Activated CD8-positive, alpha-beta memory T cell treated with anti-CD3 and anti-CD28 coated beads, Interleukin-2, amount 50 U/mL, for 1 hour (primary cell): ENCODE results near the gene MTMR3.

Experiments used
- DNase-seq: peaks from one replicate; pipeline ENCODE4 v3.0.0-alpha.2; 2020; ENCODE audit errors: extremely low read depth

MTMR3 gene

GRCh38 chr22:29870574-29870973 is 12.4 kb upstream of the MTMR3 start:
- DNase-seq = no peak

GRCh38 chr22:29871684-29872083 is 11.3 kb upstream of the MTMR3 start:
- DNase-seq = no peak

GRCh38 chr22:29872144-29872893 is 10.7 kb upstream of the MTMR3 start:
- DNase-seq = no peak

- no peak for DNase-seq
Observed at GRCh38 chr22:29872989-29873388, 10.0 kb upstream of the MTMR3 start.

GRCh38 chr22:29873943-29874342 is 9.0 kb upstream of the MTMR3 start:
- DNase-seq = no peak

- DNase-seq = no peak
Observed at GRCh38 chr22:29877620-29878019, 5.4 kb upstream of the MTMR3 start.

GRCh38 chr22:29879753-29880152 is 3.2 kb upstream of the MTMR3 start:
- no peak for DNase-seq

GRCh38 chr22:29882716-29883044 is 294 bp upstream of the MTMR3 start:
- DNase-seq = no peak

GRCh38 chr22:29883775-29884097 is 762 bp downstream of the MTMR3 start:
- no peak for DNase-seq

GRCh38 chr22:29885610-29886009 is 2.6 kb downstream of the MTMR3 start:
- no peak for DNase-seq

GRCh38 chr22:29886596-29886995 is 3.6 kb downstream of the MTMR3 start:
- no peak for DNase-seq

GRCh38 chr22:29887358-29887757 is 4.4 kb downstream of the MTMR3 start:
- DNase-seq = no peak

GRCh38 chr22:29890760-29891159 is 7.8 kb downstream of the MTMR3 start:
- DNase-seq = no peak

GRCh38 chr22:29892315-29893156 is 9.6 kb downstream of the MTMR3 start:
- no peak for DNase-seq

GRCh38 chr22:29901354-29901753 is 18.4 kb downstream of the MTMR3 start:
- no peak for DNase-seq

- DNase-seq = no peak
Observed at GRCh38 chr22:29903371-29903770, 20.4 kb downstream of the MTMR3 start.

- no peak for DNase-seq
Observed at GRCh38 chr22:29904020-29904419, 21.0 kb downstream of the MTMR3 start.

GRCh38 chr22:29907753-29908515 is 25.0 kb downstream of the MTMR3 start:
- no peak for DNase-seq

- DNase-seq = no peak
Observed at GRCh38 chr22:29912141-29912540, 29.2 kb downstream of the MTMR3 start.

GRCh38 chr22:29912605-29913398 is 29.8 kb downstream of the MTMR3 start:
- DNase-seq = no peak

GRCh38 chr22:29914165-29914564 is 31.2 kb downstream of the MTMR3 start:
- no peak for DNase-seq

- no peak for DNase-seq
Observed at GRCh38 chr22:29914991-29915533, 32.1 kb downstream of the MTMR3 start.
